ENCODE data around the gene IQSEC1. TPM values are rescaled to one million over a fixed set of nuclear protein-coding genes. Genes with fewer than 3 reads are reported as not detected.

Gene IQSEC1
- total and polyA plus RNA-seq, 7 donors, result 2.5 to 39.1 (median 23.9) TPM

GRCh38 chr3:13104511-13104910 is 31.3 kb upstream of the IQSEC1 start:
- Histone ChIP-seq H3K9me3 (no peaks in the 10 kb centered on the region), H3K27me3 (no peaks in the 10 kb centered on the region), H3K4me3 (no peak overlapping the region), H3K27ac (no peak overlapping the region), H3K36me3 (no peaks in the 10 kb centered on the region), H3K4me1 (no peaks in the 10 kb centered on the region)
- 90 to 94% methylated on average over 12 of the region's 12 CpGs for WGBS, 2 donors
- TF ChIP-seq POLR2AphosphoS5 (IDR thresholded peaks at IDR 0.05) (no peak), POLR2A (IDR thresholded peaks at IDR 0.05) (no peak), CTCF (IDR thresholded peaks at IDR 0.05) (no peak), EP300 (IDR thresholded peaks at IDR 0.05) (no peak)
- no peak for DNase-seq
- intact Hi-C loops (cut with DNase I), result no loop called here

GRCh38 chr3:13103416-13104058 is 30.3 kb upstream of the IQSEC1 start:
- TF ChIP-seq EP300 (IDR thresholded peaks at IDR 0.05) (no peak), POLR2AphosphoS5 (IDR thresholded peaks at IDR 0.05) (no peak), CTCF (IDR thresholded peaks at IDR 0.05) (no peak), POLR2A (IDR thresholded peaks at IDR 0.05) (no peak)
- Histone ChIP-seq H3K36me3 (no peaks in the 10 kb centered on the region), H3K27ac (no peak overlapping the region), H3K9me3 (no peaks in the 10 kb centered on the region), H3K27me3 (no peaks in the 10 kb centered on the region), H3K4me1 (no peaks in the 10 kb centered on the region), H3K4me3 (no peak overlapping the region)
- 82 to 87% methylated on average over 13 of the region's 13 CpGs for WGBS, 2 donors
- no peak for DNase-seq
- intact Hi-C loops (cut with DNase I), result no loop called here

GRCh38 chr3:13102386-13103345 is 29.4 kb upstream of the IQSEC1 start:
- TF ChIP-seq EP300 (IDR thresholded peaks at IDR 0.05), result no peak
- no peak for TF ChIP-seq CTCF (IDR thresholded peaks at IDR 0.05)
- TF ChIP-seq POLR2AphosphoS5 (IDR thresholded peaks at IDR 0.05), result no peak
- Histone ChIP-seq H3K4me3 (no peak overlapping the region), H3K36me3 (no peaks in the 10 kb centered on the region), H3K27ac (no peak overlapping the region), H3K9me3 (no peaks in the 10 kb centered on the region), H3K4me1 (no peaks in the 10 kb centered on the region), H3K27me3 (no peaks in the 10 kb centered on the region)
- 83 to 84% methylated on average over 21 of the region's 21 CpGs for WGBS, 2 donors
- no peak for DNase-seq
- intact Hi-C loops (cut with DNase I), result no loop called here

GRCh38 chr3:13099707-13100106 is 26.5 kb upstream of the IQSEC1 start:
- no peak overlapping the region for H3K27ac ChIP-seq
- intact Hi-C loops (cut with DNase I), result no loop called here
- no peaks in the 10 kb centered on the region for H3K36me3 ChIP-seq
- TF ChIP-seq EP300 (IDR thresholded peaks at IDR 0.05) (no peak), CTCF (IDR thresholded peaks at IDR 0.05) (no peak), POLR2AphosphoS5 (IDR thresholded peaks at IDR 0.05) (no peak), POLR2A (IDR thresholded peaks at IDR 0.05) (no peak)
- 92 to 93% methylated on average over 10 of the region's 10 CpGs for WGBS, 2 donors
- no peak overlapping the region for H3K4me3 ChIP-seq
- DNase-seq, result no peak
- no peaks in the 10 kb centered on the region for H3K4me1 ChIP-seq
- H3K27me3 ChIP-seq, result peaks cover 0 to 7% (median 0%) of the 10 kb centered on the region in 3 donors
- H3K9me3 ChIP-seq, result no peaks in the 10 kb centered on the region

Measured in sigmoid colon (tissue), 7 donors.